ENCODE results near the gene ANXA6.

The ANXA6 gene

DNA sequence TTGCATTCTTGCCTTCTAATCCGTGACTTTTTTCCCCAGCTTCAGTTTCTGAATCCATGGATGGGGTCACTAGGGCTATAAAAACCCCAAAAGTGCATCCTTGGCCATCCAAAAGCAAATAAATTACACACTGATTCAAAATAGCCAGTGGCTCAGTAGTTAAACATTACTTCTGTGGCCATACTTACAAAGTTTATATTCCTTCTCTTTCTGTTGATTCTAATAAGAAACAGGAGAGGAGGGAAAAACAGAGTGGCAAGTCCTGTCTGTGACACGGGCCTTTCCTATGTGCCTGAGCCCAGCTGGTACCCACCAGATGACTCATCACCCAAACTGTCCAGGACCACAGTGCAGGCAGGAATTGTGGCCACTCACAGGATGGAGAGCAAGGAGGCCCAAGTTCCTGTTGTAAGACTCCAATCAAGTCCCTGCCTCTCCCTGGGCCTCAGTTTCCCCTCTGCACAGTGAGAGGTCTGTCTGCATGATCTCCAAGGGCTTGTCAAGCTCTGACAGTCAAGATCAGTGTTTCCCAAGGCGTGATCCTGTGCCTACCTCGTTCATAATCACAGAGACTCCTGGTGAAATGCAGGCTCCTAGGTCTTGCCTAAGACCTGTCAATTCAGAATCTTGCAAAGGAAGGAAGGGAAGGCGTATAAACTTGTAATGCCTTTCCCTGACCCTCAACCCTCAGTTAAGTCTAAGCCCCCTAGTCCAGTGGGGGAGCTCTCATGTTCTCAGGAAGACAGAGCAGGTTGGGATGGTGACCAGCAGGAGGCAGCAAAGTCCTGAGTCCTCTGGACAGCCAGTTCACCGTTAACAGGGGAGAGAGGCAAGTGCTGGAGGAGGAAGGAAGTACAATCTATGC lies 106.3 kb downstream of the ANXA6 start:
- no peak overlapping the region for H3K27ac ChIP-seq (ENCODE audit: low read length)
- peaks cover 16% of the 10 kb centered on the region for H3K4me1 ChIP-seq (ENCODE audit: control insufficient read depth, insufficient read depth, low read length)
- no peaks in the 10 kb centered on the region for H3K9me3 ChIP-seq (ENCODE audit: control insufficient read depth in 2 of 2, low read length in 2 of 2)
- no peak overlapping the region for H3K4me3 ChIP-seq (ENCODE audit: low read length in 2 of 2)
- no peaks in the 10 kb centered on the region for H3K27me3 ChIP-seq (ENCODE audit: control insufficient read depth in 1 of 2, insufficient read depth in 2 of 2, low read length in 2 of 2)
- no peak overlapping the region for H3K9ac ChIP-seq (ENCODE audit: low read length in 2 of 2)
- peaks cover 52% of the 10 kb centered on the region in 2 donors for H3K36me3 ChIP-seq (ENCODE audit: control insufficient read depth in 2 of 2, insufficient read depth in 2 of 2, low read length in 2 of 2)
